Neuronal stem cell (in vitro differentiated cells): ENCODE results near the gene SMIM23.

Experiments used
- DNase-seq: peaks from one replicate; pipeline ENCODE4 v3.0.0-alpha.2; 2013; ENCODE audit warnings: low spot score
- H2AFZ ChIP-seq: one replicate; pipeline ENCODE4 v1.6.1; 2013; ENCODE audit warnings: mild to moderate bottlenecking, low read length, inconsistent platforms
- H2AK5ac ChIP-seq: 2 replicates; pipeline ENCODE4 v1.6.1; 2013; ENCODE audit warnings: low read depth, mild to moderate bottlenecking, inconsistent platforms, low read length, moderate library complexity, mixed read lengths
- H2BK120ac ChIP-seq: 2 replicates; pipeline ENCODE4 v1.6.1; 2013; ENCODE audit warnings: low read depth, mild to moderate bottlenecking, inconsistent platforms, low read length, moderate library complexity, mixed read lengths
- H2BK12ac ChIP-seq: one replicate; pipeline ENCODE4 v1.6.1; 2013; ENCODE audit warnings: low read length, inconsistent platforms
- H2BK15ac ChIP-seq: 2 replicates; pipeline ENCODE4 v1.6.1; 2013; ENCODE audit warnings: mild to moderate bottlenecking, low read length, inconsistent platforms, mixed read lengths
- H2BK5ac ChIP-seq: one replicate; pipeline ENCODE4 v1.6.1; 2013; ENCODE audit warnings: inconsistent platforms, mild to moderate bottlenecking, low read length, moderate library complexity
- H3K14ac ChIP-seq: one replicate; pipeline ENCODE4 v1.6.1; 2013; ENCODE audit warnings: low read length, inconsistent platforms
- H3K18ac ChIP-seq: 2 replicates; pipeline ENCODE4 v1.6.1; 2013; ENCODE audit warnings: low read length, inconsistent platforms
- H3K23ac ChIP-seq: 2 replicates; pipeline ENCODE4 v1.6.1; 2013; ENCODE audit warnings: low read depth, mild to moderate bottlenecking, mixed read lengths, low read length, inconsistent platforms; ENCODE audit not compliant: poor library complexity
- H3K27ac ChIP-seq: replicated peaks from 3 replicates; pipeline ENCODE4 v1.5.1; 2013; ENCODE audit warnings: low read length, inconsistent platforms
- H3K27me3 ChIP-seq, 3 experiments: 2 replicates each; pipeline ENCODE4 v1.6.1; 2013; ENCODE audit warnings: low read length in 3 of 3, mild to moderate bottlenecking in 2 of 3, inconsistent platforms in 1 of 3, low read depth in 1 of 3, mixed read lengths in 1 of 3, moderate library complexity in 1 of 3; ENCODE audit not compliant: control insufficient read depth in 3 of 3, insufficient read depth in 3 of 3
- H3K36me3 ChIP-seq, 2 donors: replicated peaks in 1 of 2; 2 replicates each; pipeline ENCODE4 v1.6.1; 2013; ENCODE audit warnings: low read length in 2 of 2; ENCODE audit not compliant: control insufficient read depth in 2 of 2, insufficient read depth in 2 of 2
- H3K4ac ChIP-seq: 2 replicates; pipeline ENCODE4 v1.6.1; 2013; ENCODE audit warnings: inconsistent platforms, mild to moderate bottlenecking, low read length, moderate library complexity
- H3K4me1 ChIP-seq, 2 donors: 1 replicate in 1 of 2; 2 replicates in 1 of 2; pipeline ENCODE4 v1.6.1; 2013; ENCODE audit warnings: low read length in 2 of 2, low read depth in 1 of 2; ENCODE audit not compliant: control insufficient read depth in 2 of 2, insufficient read depth in 1 of 2
- H3K4me2 ChIP-seq: one replicate; pipeline ENCODE4 v1.6.1; 2013; ENCODE audit warnings: mild to moderate bottlenecking, low read length, inconsistent platforms; ENCODE audit not compliant: insufficient read depth, poor library complexity, severe bottlenecking
- H3K4me3 ChIP-seq, 2 donors: 2 replicates each; pipeline ENCODE4 v1.5.1; 2013; ENCODE audit warnings: low read length in 2 of 2, mild to moderate bottlenecking in 2 of 2, inconsistent platforms in 1 of 2, moderate library complexity in 1 of 2
- H3K79me1 ChIP-seq: one replicate; pipeline ENCODE4 v1.6.1; 2013; ENCODE audit warnings: low read depth, mild to moderate bottlenecking, inconsistent platforms, low read length, moderate library complexity
- H3K9ac ChIP-seq: one replicate; pipeline ENCODE4 v1.6.1; 2013; ENCODE audit warnings: mild to moderate bottlenecking, low read depth, low read length, inconsistent platforms; ENCODE audit not compliant: poor library complexity
- H3K9me3 ChIP-seq, 2 donors: replicated peaks in 1 of 2; 2 replicates each; pipeline versions ENCODE3 to v1.6.1; 2013; ENCODE audit warnings: low read length in 2 of 2, mild to moderate bottlenecking in 2 of 2, inconsistent platforms in 1 of 2, low read depth in 1 of 2, mixed read lengths in 1 of 2, moderate library complexity in 1 of 2; ENCODE audit not compliant: control insufficient read depth in 2 of 2, insufficient read depth in 1 of 2
- H4K8ac ChIP-seq: one replicate; pipeline ENCODE4 v1.6.1; 2013; ENCODE audit warnings: low read depth, mild to moderate bottlenecking, inconsistent platforms, low read length, moderate library complexity
- H4K91ac ChIP-seq: one replicate; pipeline ENCODE4 v1.6.1; 2013; ENCODE audit warnings: low read length, low read depth, mild to moderate bottlenecking, inconsistent platforms; ENCODE audit not compliant: poor library complexity
- WGBS, 2 donors: extraction: QIAGEN DNeasy Blood & Tissue Kit; methylation state at CpG; one replicate each; pipeline ENCODE4 v1.1.7; 2013; ENCODE audit warnings: missing lambda C conversion rate in 2 of 2, mixed read lengths in 1 of 2; ENCODE audit not compliant: insufficient read length in 2 of 2, insufficient replicate concordance in 1 of 2; ENCODE audit errors: extremely low coverage in 2 of 2; 5-methylcytosine and 5-hydroxymethylcytosine counted together

The SMIM23 gene

GRCh38 chr5:171747061-171747859, 38.4 kb upstream of the SMIM23 start:
- no peak overlapping the region for H4K8ac ChIP-seq
- H4K91ac ChIP-seq: no peak overlapping the region
- H2BK120ac ChIP-seq: no peak overlapping the region
- H2BK5ac ChIP-seq: no peak overlapping the region
- H3K4me1 ChIP-seq: peaks cover 0 to 2% of the 10 kb centered on the region in 2 donors
- no peak overlapping the region for H3K14ac ChIP-seq
- no peak for DNase-seq
- H3K27me3 ChIP-seq: no peaks in the 10 kb centered on the region
- no peak overlapping the region for H3K18ac ChIP-seq
- H3K79me1 ChIP-seq: no peaks in the 10 kb centered on the region
- no CpG with 5 or more reads among the region's 7 CpGs for WGBS, 2 donors
- no peak overlapping the region for H3K4me3 ChIP-seq
- no peak overlapping the region for H2BK15ac ChIP-seq
- H3K9me3 ChIP-seq: no peaks in the 10 kb centered on the region
- H3K4me2 ChIP-seq: no peak overlapping the region
- no peak overlapping the region for H2AFZ ChIP-seq
- H3K9ac ChIP-seq: no peak overlapping the region
- no peak overlapping the region for H2BK12ac ChIP-seq
- no peaks in the 10 kb centered on the region for H3K36me3 ChIP-seq
- H3K27ac ChIP-seq: no peak overlapping the region
- no peak overlapping the region for H3K23ac ChIP-seq
- no peak overlapping the region for H2AK5ac ChIP-seq
- no peak overlapping the region for H3K4ac ChIP-seq

GRCh38 chr5:171748720-171749119, 36.9 kb upstream of the SMIM23 start:
- no peak overlapping the region for H3K4me2 ChIP-seq
- no CpG with 5 or more reads among the region's 6 CpGs for WGBS, 2 donors
- no peaks in the 10 kb centered on the region for H3K9me3 ChIP-seq
- H3K23ac ChIP-seq: no peak overlapping the region
- no peak overlapping the region for H3K9ac ChIP-seq
- no peak overlapping the region for H3K4ac ChIP-seq
- peaks cover 0 to 2% of the 10 kb centered on the region in 2 donors for H3K4me1 ChIP-seq
- no peak for DNase-seq
- H3K79me1 ChIP-seq: no peaks in the 10 kb centered on the region
- H2BK120ac ChIP-seq: no peak overlapping the region
- no peak overlapping the region for H3K27ac ChIP-seq
- no peak overlapping the region for H3K14ac ChIP-seq
- H2BK15ac ChIP-seq: no peak overlapping the region
- H3K36me3 ChIP-seq: no peaks in the 10 kb centered on the region
- H2AFZ ChIP-seq: no peak overlapping the region
- no peak overlapping the region for H2BK5ac ChIP-seq
- no peaks in the 10 kb centered on the region for H3K27me3 ChIP-seq
- H3K18ac ChIP-seq: no peak overlapping the region
- H2BK12ac ChIP-seq: no peak overlapping the region
- no peak overlapping the region for H3K4me3 ChIP-seq
- no peak overlapping the region for H4K91ac ChIP-seq
- no peak overlapping the region for H2AK5ac ChIP-seq
- H4K8ac ChIP-seq: no peak overlapping the region

GRCh38 chr5:171749365-171749764, 36.3 kb upstream of the SMIM23 start:
- Histone ChIP-seq H2BK120ac (no peak overlapping the region), H3K79me1 (no peaks in the 10 kb centered on the region), H3K18ac (no peak overlapping the region), H3K23ac (no peak overlapping the region), H3K4me2 (no peak overlapping the region), H3K27me3 (no peaks in the 10 kb centered on the region), H3K36me3 (no peaks in the 10 kb centered on the region), H3K9me3 (no peaks in the 10 kb centered on the region), H3K4me1 (peaks cover 0 to 2% of the 10 kb centered on the region in 2 donors), H3K4me3 (no peak overlapping the region), H2BK15ac (no peak overlapping the region), H4K91ac (no peak overlapping the region), H2AFZ (no peak overlapping the region), H3K27ac (no peak overlapping the region), H2AK5ac (no peak overlapping the region), H3K14ac (no peak overlapping the region), H4K8ac (no peak overlapping the region), H3K4ac (peak overlapping the region; percentile 13), H2BK5ac (no peak overlapping the region), H2BK12ac (no peak overlapping the region), H3K9ac (no peak overlapping the region)
- DNase-seq: no peak
- WGBS, 2 donors: no CpG with 5 or more reads among the region's 3 CpGs

GRCh38 chr5:171750311-171750788, 35.3 kb upstream of the SMIM23 start:
- Histone ChIP-seq H3K18ac (peak overlapping the region; percentile 82), H3K4me3 (no peak overlapping the region), H2BK15ac (no peak overlapping the region), H3K4me2 (no peak overlapping the region), H3K36me3 (no peaks in the 10 kb centered on the region), H2BK120ac (no peak overlapping the region), H2AK5ac (no peak overlapping the region), H2AFZ (no peak overlapping the region), H3K4ac (no peak overlapping the region), H2BK12ac (no peak overlapping the region), H3K27ac (no peak overlapping the region), H3K9ac (no peak overlapping the region), H3K79me1 (no peaks in the 10 kb centered on the region), H3K23ac (no peak overlapping the region), H3K9me3 (no peaks in the 10 kb centered on the region), H3K4me1 (peaks cover 0 to 2% of the 10 kb centered on the region in 2 donors), H2BK5ac (no peak overlapping the region), H4K8ac (no peak overlapping the region), H3K27me3 (no peaks in the 10 kb centered on the region), H4K91ac (no peak overlapping the region), H3K14ac (no peak overlapping the region)
- no CpG with 5 or more reads among the region's 6 CpGs for WGBS, 2 donors
- DNase-seq: no peak
